GM21528 (cell line): ENCODE measurements around the gene MTA3.

ENCODE experiments used
- ATAC-seq: cut with Tn5 transposase; IDR thresholded peaks from one replicate; pipeline ENCODE4 v1.9.1; 2021; ENCODE audit warnings: mild to moderate bottlenecking, moderate library complexity; ENCODE audit not compliant: unreplicated experiment, low FRiP score

Gene MTA3

GRCh38 chr2:42771546-42772153 lies 203.2 kb downstream of the MTA3 start:
- no peak for ATAC-seq

GRCh38 chr2:42775186-42775585 lies 206.8 kb downstream of the MTA3 start:
- ATAC-seq = no peak

- no peak for ATAC-seq
Measured at GRCh38 chr2:42775810-42776209, 207.4 kb downstream of the MTA3 start.

- no peak for ATAC-seq
Measured at GRCh38 chr2:42777883-42778805, 209.7 kb downstream of the MTA3 start.

GRCh38 chr2:42781181-42781580 lies 212.7 kb downstream of the MTA3 start:
- ATAC-seq = no peak

GRCh38 chr2:42783511-42783910 lies 215.1 kb downstream of the MTA3 start:
- no peak for ATAC-seq

- ATAC-seq = no peak
Measured at GRCh38 chr2:42784204-42784880, 215.9 kb downstream of the MTA3 start.

GRCh38 chr2:42786561-42787345 lies 218.3 kb downstream of the MTA3 start:
- no peak for ATAC-seq

GRCh38 chr2:42787424-42787787 lies 219.0 kb downstream of the MTA3 start:
- ATAC-seq = no peak

- no peak for ATAC-seq
Measured at GRCh38 chr2:42787788-42788477, 219.5 kb downstream of the MTA3 start.

GRCh38 chr2:42788478-42788793 lies 220.0 kb downstream of the MTA3 start:
- ATAC-seq = no peak

- ATAC-seq = no peak
Measured at GRCh38 chr2:42788882-42789281, 220.4 kb downstream of the MTA3 start.

- no peak for ATAC-seq
Measured at GRCh38 chr2:42789751-42790150, 221.3 kb downstream of the MTA3 start.

- no peak for ATAC-seq
Measured at GRCh38 chr2:42791606-42792005, 223.2 kb downstream of the MTA3 start.

GRCh38 chr2:42792087-42792582 lies 223.7 kb downstream of the MTA3 start:
- ATAC-seq = no peak

GRCh38 chr2:42792583-42793333 lies 224.3 kb downstream of the MTA3 start, which contains the start of gene HAAO:
HAAO (minus strand) TSS chr2:42792583; CDS start chr2:42792536, 47 bp downstream.
- ATAC-seq = no peak

- no peak for ATAC-seq
Measured at GRCh38 chr2:42793334-42794270, 225.2 kb downstream of the MTA3 start.
